ENCODE measurements around the gene SULF2.
"Not testable (repeated sequence)": the region's sequence is repeated elsewhere in the genome, so short reads cannot be mapped to it uniquely, and the experiment has no call there.

- TF ChIP-seq, protein P1, sequence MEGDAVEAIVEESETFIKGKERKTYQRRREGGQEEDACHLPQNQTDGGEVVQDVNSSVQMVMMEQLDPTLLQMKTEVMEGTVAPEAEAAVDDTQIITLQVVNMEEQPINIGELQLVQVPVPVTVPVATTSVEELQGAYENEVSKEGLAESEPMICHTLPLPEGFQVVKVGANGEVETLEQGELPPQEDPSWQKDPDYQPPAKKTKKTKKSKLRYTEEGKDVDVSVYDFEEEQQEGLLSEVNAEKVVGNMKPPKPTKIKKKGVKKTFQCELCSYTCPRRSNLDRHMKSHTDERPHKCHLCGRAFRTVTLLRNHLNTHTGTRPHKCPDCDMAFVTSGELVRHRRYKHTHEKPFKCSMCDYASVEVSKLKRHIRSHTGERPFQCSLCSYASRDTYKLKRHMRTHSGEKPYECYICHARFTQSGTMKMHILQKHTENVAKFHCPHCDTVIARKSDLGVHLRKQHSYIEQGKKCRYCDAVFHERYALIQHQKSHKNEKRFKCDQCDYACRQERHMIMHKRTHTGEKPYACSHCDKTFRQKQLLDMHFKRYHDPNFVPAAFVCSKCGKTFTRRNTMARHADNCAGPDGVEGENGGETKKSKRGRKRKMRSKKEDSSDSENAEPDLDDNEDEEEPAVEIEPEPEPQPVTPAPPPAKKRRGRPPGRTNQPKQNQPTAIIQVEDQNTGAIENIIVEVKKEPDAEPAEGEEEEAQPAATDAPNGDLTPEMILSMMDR (IDR thresholded peaks at IDR 0.05) = not testable (repeated sequence)
- TF ChIP-seq EZH2 (IDR thresholded peaks at IDR 0.05; ENCODE audit: borderline replicate concordance, insufficient read depth, low read depth, low read length, poor library complexity, severe bottlenecking) = not testable (repeated sequence)
Measured at GRCh38 chr20:47804972-47805371, 19.7 kb upstream of the SULF2 start.
